ENCODE results near the gene COX8C.

DNA sequence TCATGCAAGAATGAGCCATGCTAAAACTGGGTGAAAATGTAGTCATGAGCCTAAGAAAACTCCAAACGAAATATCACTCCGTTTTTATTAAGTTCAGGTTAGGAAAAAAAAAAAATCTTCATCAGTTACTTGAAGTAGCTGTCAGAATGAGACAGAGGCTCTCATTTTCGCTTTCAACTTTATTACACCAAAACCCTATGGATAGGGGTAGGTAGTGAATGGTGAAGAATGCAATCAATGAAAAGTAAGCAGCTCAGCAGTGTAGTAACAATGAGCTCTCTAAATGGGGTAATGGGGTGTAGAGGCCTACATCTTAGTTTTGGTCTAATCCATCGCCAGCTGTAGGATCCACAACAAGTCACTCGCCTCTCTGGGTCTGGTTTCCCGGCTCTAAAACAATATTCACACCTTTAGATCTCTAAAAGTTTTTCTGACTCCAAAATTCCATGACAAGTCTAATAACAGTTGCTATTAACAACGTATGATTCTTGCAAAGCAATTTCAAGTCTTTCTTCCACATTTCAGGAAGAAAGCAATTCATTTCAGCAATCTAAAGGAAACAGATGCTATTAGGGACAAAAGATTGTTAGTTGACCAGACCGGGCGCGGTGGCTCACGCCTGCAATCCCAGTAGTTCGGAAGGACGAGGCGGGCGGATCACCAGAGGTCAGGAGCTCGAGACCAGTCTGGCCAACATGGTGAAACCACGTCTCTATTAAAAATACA, 15.8 kb upstream of the COX8C start:
- TF ChIP-seq EZH2phosphoT487 (IDR thresholded peaks at IDR 0.05; ENCODE audit: borderline replicate concordance, low read length) = no peak
- TF ChIP-seq, protein P1, sequence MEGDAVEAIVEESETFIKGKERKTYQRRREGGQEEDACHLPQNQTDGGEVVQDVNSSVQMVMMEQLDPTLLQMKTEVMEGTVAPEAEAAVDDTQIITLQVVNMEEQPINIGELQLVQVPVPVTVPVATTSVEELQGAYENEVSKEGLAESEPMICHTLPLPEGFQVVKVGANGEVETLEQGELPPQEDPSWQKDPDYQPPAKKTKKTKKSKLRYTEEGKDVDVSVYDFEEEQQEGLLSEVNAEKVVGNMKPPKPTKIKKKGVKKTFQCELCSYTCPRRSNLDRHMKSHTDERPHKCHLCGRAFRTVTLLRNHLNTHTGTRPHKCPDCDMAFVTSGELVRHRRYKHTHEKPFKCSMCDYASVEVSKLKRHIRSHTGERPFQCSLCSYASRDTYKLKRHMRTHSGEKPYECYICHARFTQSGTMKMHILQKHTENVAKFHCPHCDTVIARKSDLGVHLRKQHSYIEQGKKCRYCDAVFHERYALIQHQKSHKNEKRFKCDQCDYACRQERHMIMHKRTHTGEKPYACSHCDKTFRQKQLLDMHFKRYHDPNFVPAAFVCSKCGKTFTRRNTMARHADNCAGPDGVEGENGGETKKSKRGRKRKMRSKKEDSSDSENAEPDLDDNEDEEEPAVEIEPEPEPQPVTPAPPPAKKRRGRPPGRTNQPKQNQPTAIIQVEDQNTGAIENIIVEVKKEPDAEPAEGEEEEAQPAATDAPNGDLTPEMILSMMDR (IDR thresholded peaks at IDR 0.05; ENCODE audit: low read depth, low read length, poor library complexity, severe bottlenecking) = no peak

All from DOHH2 (cell line).